Neuronal stem cell (in vitro differentiated cells): Measurements from ENCODE around the gene EPHA1.
"Not testable (repeated sequence)": the region's sequence is repeated elsewhere in the genome, so short reads cannot be mapped to it uniquely, and the experiment has no call there.

Experiments
- DNase-seq: peaks from one replicate; pipeline ENCODE4 v3.0.0-alpha.2; 2013; ENCODE audit warnings: low spot score
- H2AFZ ChIP-seq: one replicate; pipeline ENCODE4 v1.6.1; 2013; ENCODE audit warnings: mild to moderate bottlenecking, low read length, inconsistent platforms
- H2AK5ac ChIP-seq: 2 replicates; pipeline ENCODE4 v1.6.1; 2013; ENCODE audit warnings: low read depth, mild to moderate bottlenecking, inconsistent platforms, low read length, moderate library complexity, mixed read lengths
- H2BK120ac ChIP-seq: 2 replicates; pipeline ENCODE4 v1.6.1; 2013; ENCODE audit warnings: low read depth, mild to moderate bottlenecking, inconsistent platforms, low read length, moderate library complexity, mixed read lengths
- H2BK12ac ChIP-seq: one replicate; pipeline ENCODE4 v1.6.1; 2013; ENCODE audit warnings: low read length, inconsistent platforms
- H2BK15ac ChIP-seq: 2 replicates; pipeline ENCODE4 v1.6.1; 2013; ENCODE audit warnings: mild to moderate bottlenecking, low read length, inconsistent platforms, mixed read lengths
- H2BK5ac ChIP-seq: one replicate; pipeline ENCODE4 v1.6.1; 2013; ENCODE audit warnings: inconsistent platforms, mild to moderate bottlenecking, low read length, moderate library complexity
- H3K14ac ChIP-seq: one replicate; pipeline ENCODE4 v1.6.1; 2013; ENCODE audit warnings: low read length, inconsistent platforms
- H3K18ac ChIP-seq: 2 replicates; pipeline ENCODE4 v1.6.1; 2013; ENCODE audit warnings: low read length, inconsistent platforms
- H3K23ac ChIP-seq: 2 replicates; pipeline ENCODE4 v1.6.1; 2013; ENCODE audit warnings: low read depth, mild to moderate bottlenecking, mixed read lengths, low read length, inconsistent platforms; ENCODE audit not compliant: poor library complexity
- H3K27ac ChIP-seq: replicated peaks from 3 replicates; pipeline ENCODE4 v1.5.1; 2013; ENCODE audit warnings: low read length, inconsistent platforms
- H3K27me3 ChIP-seq, 3 experiments: 2 replicates each; pipeline ENCODE4 v1.6.1; 2013; ENCODE audit warnings: low read length in 3 of 3, mild to moderate bottlenecking in 2 of 3, inconsistent platforms in 1 of 3, low read depth in 1 of 3, mixed read lengths in 1 of 3, moderate library complexity in 1 of 3; ENCODE audit not compliant: control insufficient read depth in 3 of 3, insufficient read depth in 3 of 3
- H3K36me3 ChIP-seq, 2 donors: replicated peaks in 1 of 2; 2 replicates each; pipeline ENCODE4 v1.6.1; 2013; ENCODE audit warnings: low read length in 2 of 2; ENCODE audit not compliant: control insufficient read depth in 2 of 2, insufficient read depth in 2 of 2
- H3K4ac ChIP-seq: 2 replicates; pipeline ENCODE4 v1.6.1; 2013; ENCODE audit warnings: inconsistent platforms, mild to moderate bottlenecking, low read length, moderate library complexity
- H3K4me1 ChIP-seq, 2 donors: 1 replicate in 1 of 2; 2 replicates in 1 of 2; pipeline ENCODE4 v1.6.1; 2013; ENCODE audit warnings: low read length in 2 of 2, low read depth in 1 of 2; ENCODE audit not compliant: control insufficient read depth in 2 of 2, insufficient read depth in 1 of 2
- H3K4me2 ChIP-seq: one replicate; pipeline ENCODE4 v1.6.1; 2013; ENCODE audit warnings: mild to moderate bottlenecking, low read length, inconsistent platforms; ENCODE audit not compliant: insufficient read depth, poor library complexity, severe bottlenecking
- H3K4me3 ChIP-seq, 2 donors: 2 replicates each; pipeline ENCODE4 v1.5.1; 2013; ENCODE audit warnings: low read length in 2 of 2, mild to moderate bottlenecking in 2 of 2, inconsistent platforms in 1 of 2, moderate library complexity in 1 of 2
- H3K79me1 ChIP-seq: one replicate; pipeline ENCODE4 v1.6.1; 2013; ENCODE audit warnings: low read depth, mild to moderate bottlenecking, inconsistent platforms, low read length, moderate library complexity
- H3K9ac ChIP-seq: one replicate; pipeline ENCODE4 v1.6.1; 2013; ENCODE audit warnings: mild to moderate bottlenecking, low read depth, low read length, inconsistent platforms; ENCODE audit not compliant: poor library complexity
- H3K9me3 ChIP-seq, 2 donors: replicated peaks in 1 of 2; 2 replicates each; pipeline versions ENCODE3 to v1.6.1; 2013; ENCODE audit warnings: low read length in 2 of 2, mild to moderate bottlenecking in 2 of 2, inconsistent platforms in 1 of 2, low read depth in 1 of 2, mixed read lengths in 1 of 2, moderate library complexity in 1 of 2; ENCODE audit not compliant: control insufficient read depth in 2 of 2, insufficient read depth in 1 of 2
- H4K8ac ChIP-seq: one replicate; pipeline ENCODE4 v1.6.1; 2013; ENCODE audit warnings: low read depth, mild to moderate bottlenecking, inconsistent platforms, low read length, moderate library complexity
- H4K91ac ChIP-seq: one replicate; pipeline ENCODE4 v1.6.1; 2013; ENCODE audit warnings: low read length, low read depth, mild to moderate bottlenecking, inconsistent platforms; ENCODE audit not compliant: poor library complexity
- WGBS, 2 donors: extraction: QIAGEN DNeasy Blood & Tissue Kit; methylation state at CpG; one replicate each; pipeline ENCODE4 v1.1.7; 2013; ENCODE audit warnings: missing lambda C conversion rate in 2 of 2, mixed read lengths in 1 of 2; ENCODE audit not compliant: insufficient read length in 2 of 2, insufficient replicate concordance in 1 of 2; ENCODE audit errors: extremely low coverage in 2 of 2; 5-methylcytosine and 5-hydroxymethylcytosine counted together

Gene EPHA1

DNA sequence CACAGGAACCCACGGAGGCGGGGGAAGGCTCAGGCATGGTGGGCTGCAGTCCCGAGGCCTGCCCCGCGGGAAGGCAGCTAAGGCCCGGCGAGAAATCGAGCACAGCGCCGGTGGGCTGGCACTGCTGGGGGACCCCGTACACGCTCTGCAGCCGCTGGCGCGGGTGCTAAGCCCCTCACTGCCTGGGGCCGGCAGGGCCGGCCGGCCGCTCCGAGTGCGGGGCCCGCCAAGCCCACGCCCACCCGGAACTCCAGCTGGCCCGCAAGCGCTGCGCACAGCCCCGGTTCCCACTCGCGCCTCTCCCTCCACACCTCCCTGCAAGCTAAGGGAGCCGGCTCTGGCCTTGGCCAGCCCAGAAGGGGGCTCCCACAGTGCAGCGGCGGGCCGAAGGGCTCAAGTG, 15.8 kb upstream of the EPHA1 start:
- H2AFZ ChIP-seq, H3K4me3 ChIP-seq, H3K79me1 ChIP-seq, H2BK15ac ChIP-seq, H3K18ac ChIP-seq, H3K23ac ChIP-seq, H3K27me3 ChIP-seq, H3K36me3 ChIP-seq, H2BK120ac ChIP-seq, H3K9ac ChIP-seq, H3K14ac ChIP-seq, DNase-seq, H2BK5ac ChIP-seq, H3K4me1 ChIP-seq, H3K9me3 ChIP-seq, H3K4me2 ChIP-seq, H2BK12ac ChIP-seq, H3K4ac ChIP-seq, H4K91ac ChIP-seq, H4K8ac ChIP-seq, H3K27ac ChIP-seq, H2AK5ac ChIP-seq: not testable (repeated sequence)
- WGBS, 2 donors = no CpG with 5 or more reads among the region's 34 CpGs

DNA sequence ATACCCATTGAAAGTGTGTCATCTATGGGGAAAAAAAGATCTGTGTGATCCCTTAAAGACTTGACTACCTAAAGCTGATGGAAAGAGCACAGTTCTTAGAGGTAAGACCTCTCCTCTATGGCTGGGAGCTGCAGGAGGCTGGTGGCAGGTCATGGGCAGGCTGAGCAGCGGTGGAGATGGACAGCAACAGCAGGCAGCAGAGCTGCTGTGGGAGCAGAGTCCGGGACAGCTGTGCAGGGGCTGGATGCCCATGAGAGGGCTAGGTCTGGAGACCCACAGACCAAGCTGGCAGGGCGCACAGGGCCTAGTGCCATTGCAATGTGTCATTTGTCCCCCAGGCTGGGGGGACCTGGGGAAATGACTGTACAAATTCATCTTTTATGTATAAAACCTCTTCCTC, 13.4 kb upstream of the EPHA1 start:
- no peak overlapping the region for H2BK120ac ChIP-seq
- H3K23ac ChIP-seq = no peak overlapping the region
- H3K18ac ChIP-seq = no peak overlapping the region
- H3K14ac ChIP-seq = no peak overlapping the region
- no peak overlapping the region for H2BK15ac ChIP-seq
- no peak overlapping the region for H3K4me2 ChIP-seq
- WGBS, 2 donors = no CpG with 5 or more reads among the region's 3 CpGs
- H2AFZ ChIP-seq = no peak overlapping the region
- H3K4ac ChIP-seq = no peak overlapping the region
- H3K4me1 ChIP-seq = no peaks in the 10 kb centered on the region
- no peak overlapping the region for H3K4me3 ChIP-seq
- no peak overlapping the region for H2AK5ac ChIP-seq
- no peak overlapping the region for H4K91ac ChIP-seq
- H2BK12ac ChIP-seq = no peak overlapping the region
- no peak overlapping the region for H4K8ac ChIP-seq
- H3K9me3 ChIP-seq = no peaks in the 10 kb centered on the region
- DNase-seq = no peak
- no peak overlapping the region for H3K27ac ChIP-seq
- no peaks in the 10 kb centered on the region for H3K36me3 ChIP-seq
- H3K27me3 ChIP-seq = peaks cover 0 to 6% (median 0%) of the 10 kb centered on the region in 3 experiments
- H3K9ac ChIP-seq = no peak overlapping the region
- H2BK5ac ChIP-seq = no peak overlapping the region
- H3K79me1 ChIP-seq = no peaks in the 10 kb centered on the region

DNA sequence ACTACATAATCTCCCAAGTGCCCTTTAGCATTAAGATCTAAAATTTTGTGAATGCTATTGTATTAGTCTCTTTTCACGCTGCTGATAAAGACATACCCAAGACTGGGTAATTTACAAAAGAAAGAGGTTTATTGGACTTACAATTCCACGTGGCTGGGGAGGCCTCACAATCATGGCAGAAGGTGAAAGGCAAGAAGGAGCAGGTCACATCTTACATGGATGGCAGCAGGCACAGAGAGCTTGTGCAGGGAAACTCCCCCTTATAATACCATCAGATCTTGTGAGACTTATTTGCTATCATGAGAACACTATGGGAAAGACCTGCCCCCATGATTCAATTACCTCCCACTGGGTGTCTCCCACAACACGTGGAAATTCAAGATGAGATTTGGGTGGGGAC, 12.0 kb upstream of the EPHA1 start:
- not testable (repeated sequence) for H3K4me3 ChIP-seq

DNA sequence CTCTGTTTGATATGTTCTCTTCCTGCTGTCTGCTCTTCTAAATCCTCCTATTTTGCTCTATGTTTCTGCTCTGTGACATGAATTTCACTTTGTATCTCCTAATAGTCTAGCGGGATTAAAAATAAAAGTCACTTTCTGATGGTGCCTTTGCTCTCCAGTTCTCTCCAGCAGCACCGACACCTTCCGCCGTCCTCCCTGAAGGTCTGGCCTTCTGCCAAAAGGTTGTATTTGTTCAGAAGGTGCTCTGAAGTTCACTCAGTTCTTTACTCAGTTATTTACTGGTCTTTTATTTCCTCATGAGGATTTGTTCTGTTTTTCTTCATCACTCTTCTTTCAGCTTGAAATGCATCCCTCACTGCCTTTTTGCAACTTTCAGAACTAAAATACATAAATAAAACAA, 11.2 kb upstream of the EPHA1 start:
- Histone ChIP-seq H3K14ac (no peak overlapping the region), H4K91ac (no peak overlapping the region), H2AFZ (no peak overlapping the region), H3K18ac (no peak overlapping the region), H3K4ac (no peak overlapping the region), H3K36me3 (no peaks in the 10 kb centered on the region), H3K9ac (no peak overlapping the region), H2BK5ac (no peak overlapping the region), H2BK120ac (no peak overlapping the region), H2BK12ac (no peak overlapping the region), H3K4me3 (no peak overlapping the region), H3K4me2 (no peak overlapping the region), H3K23ac (no peak overlapping the region), H3K9me3 (no peaks in the 10 kb centered on the region), H2AK5ac (no peak overlapping the region), H3K27ac (no peak overlapping the region), H4K8ac (no peak overlapping the region), H3K4me1 (no peaks in the 10 kb centered on the region), H2BK15ac (no peak overlapping the region), H3K79me1 (no peaks in the 10 kb centered on the region), H3K27me3 (peaks cover 0 to 6% (median 0%) of the 10 kb centered on the region in 3 experiments)
- WGBS, 2 donors = no CpG with 5 or more reads among the region's 4 CpGs
- DNase-seq = no peak

More for the DNA sequence above, 12.0 kb upstream of the EPHA1 start:
- not testable (repeated sequence) for H4K8ac ChIP-seq, H3K18ac ChIP-seq, H3K4ac ChIP-seq, H2BK12ac ChIP-seq, H2BK15ac ChIP-seq, H2BK5ac ChIP-seq, H3K9ac ChIP-seq, H2AFZ ChIP-seq, H3K14ac ChIP-seq, H3K27me3 ChIP-seq, H2BK120ac ChIP-seq, H3K27ac ChIP-seq, H4K91ac ChIP-seq, H3K79me1 ChIP-seq, H3K23ac ChIP-seq, H3K9me3 ChIP-seq, H3K36me3 ChIP-seq, DNase-seq, H2AK5ac ChIP-seq, H3K4me2 ChIP-seq, H3K4me1 ChIP-seq
- WGBS, 2 donors = no CpG with 5 or more reads among the region's 3 CpGs
